HEK293 (cell line): ENCODE results near the gene SLC6A6.
A peak's percentile ranks its signal among the peaks of the same experiment; 100 is the strongest.

Experiments
- CTCF ChIP-seq: fragments of 450-650 bp; formaldehyde crosslinking; IDR thresholded peaks from 2 replicates; pipeline ENCODE4 v1.5.1; 2016; ENCODE audit warnings: missing biosample characterization, missing genetic modification characterization
- PBX3 ChIP-seq: sonication (generic); formaldehyde crosslinking; IDR thresholded peaks from 2 replicates; pipeline ENCODE4 v1.8.1; 2022; ENCODE audit warnings: mild to moderate bottlenecking, moderate library complexity, missing genetic modification reagents
- SCRT2 ChIP-seq: fragments of 450-650 bp; formaldehyde crosslinking; IDR thresholded peaks from 2 replicates; pipeline ENCODE4 v1.5.1; 2016; ENCODE audit warnings: missing biosample characterization, missing genetic modification characterization
- ZNF560 ChIP-seq: fragments of 450-650 bp; formaldehyde crosslinking; IDR thresholded peaks from 2 replicates; pipeline ENCODE4 v1.5.1; 2017; ENCODE audit warnings: missing biosample characterization, missing genetic modification characterization, borderline replicate concordance
- ZSCAN16 ChIP-seq: fragments of 450-650 bp; formaldehyde crosslinking; IDR thresholded peaks from 2 replicates; pipeline ENCODE4 v1.5.1; 2016; ENCODE audit warnings: missing biosample characterization, missing genetic modification characterization
- TF ChIP-seq, protein P1 (sequence below): fragments of 450-650 bp; formaldehyde crosslinking; IDR thresholded peaks from 2 replicates; pipeline ENCODE4 v1.5.1; 2016; ENCODE audit warnings: missing biosample characterization, missing genetic modification characterization, low read depth
- TF ChIP-seq, protein P2 (sequence below): fragments of 450-650 bp; formaldehyde crosslinking; IDR thresholded peaks from 2 replicates; pipeline ENCODE4 v1.5.1; 2017; ENCODE audit warnings: missing biosample characterization, mild to moderate bottlenecking, missing genetic modification characterization, moderate library complexity

DNA sequence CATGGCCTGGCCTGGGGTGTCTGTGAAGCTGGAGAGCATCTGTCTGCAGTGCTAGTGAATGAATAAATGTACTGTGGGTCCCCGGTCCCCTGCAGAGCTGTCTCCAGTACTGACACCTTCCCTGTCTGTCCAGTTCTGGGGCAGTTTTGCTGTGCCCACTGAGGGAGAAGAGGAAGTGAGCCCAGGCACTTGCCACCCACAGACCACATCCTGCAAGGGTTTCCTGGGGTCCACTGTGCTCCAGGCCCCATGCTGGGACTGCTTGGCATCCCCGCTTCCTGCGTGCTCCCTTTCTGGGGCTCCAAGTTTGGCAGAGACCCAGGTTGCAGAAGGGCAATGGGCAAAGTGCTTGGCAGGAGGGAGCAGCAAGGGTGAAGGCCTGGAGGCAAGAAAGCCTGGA, 4.9 kb upstream of the SLC6A6 start:
- TF ChIP-seq SCRT2 (tag by site-specific recombination) (peak; percentile 50; the same call in 1 of the 2 replicates), ZSCAN16 (tag by site-specific recombination) (no peak), CTCF (tag by site-specific recombination) (no peak), PBX3 (no peak), ZNF560 (no peak)
- TF ChIP-seq, protein P1, sequence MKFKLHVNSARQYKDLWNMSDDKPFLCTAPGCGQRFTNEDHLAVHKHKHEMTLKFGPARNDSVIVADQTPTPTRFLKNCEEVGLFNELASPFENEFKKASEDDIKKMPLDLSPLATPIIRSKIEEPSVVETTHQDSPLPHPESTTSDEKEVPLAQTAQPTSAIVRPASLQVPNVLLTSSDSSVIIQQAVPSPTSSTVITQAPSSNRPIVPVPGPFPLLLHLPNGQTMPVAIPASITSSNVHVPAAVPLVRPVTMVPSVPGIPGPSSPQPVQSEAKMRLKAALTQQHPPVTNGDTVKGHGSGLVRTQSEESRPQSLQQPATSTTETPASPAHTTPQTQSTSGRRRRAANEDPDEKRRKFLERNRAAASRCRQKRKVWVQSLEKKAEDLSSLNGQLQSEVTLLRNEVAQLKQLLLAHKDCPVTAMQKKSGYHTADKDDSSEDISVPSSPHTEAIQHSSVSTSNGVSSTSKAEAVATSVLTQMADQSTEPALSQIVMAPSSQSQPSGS (tag by site-specific recombination), result no peak
- TF ChIP-seq, protein P2, sequence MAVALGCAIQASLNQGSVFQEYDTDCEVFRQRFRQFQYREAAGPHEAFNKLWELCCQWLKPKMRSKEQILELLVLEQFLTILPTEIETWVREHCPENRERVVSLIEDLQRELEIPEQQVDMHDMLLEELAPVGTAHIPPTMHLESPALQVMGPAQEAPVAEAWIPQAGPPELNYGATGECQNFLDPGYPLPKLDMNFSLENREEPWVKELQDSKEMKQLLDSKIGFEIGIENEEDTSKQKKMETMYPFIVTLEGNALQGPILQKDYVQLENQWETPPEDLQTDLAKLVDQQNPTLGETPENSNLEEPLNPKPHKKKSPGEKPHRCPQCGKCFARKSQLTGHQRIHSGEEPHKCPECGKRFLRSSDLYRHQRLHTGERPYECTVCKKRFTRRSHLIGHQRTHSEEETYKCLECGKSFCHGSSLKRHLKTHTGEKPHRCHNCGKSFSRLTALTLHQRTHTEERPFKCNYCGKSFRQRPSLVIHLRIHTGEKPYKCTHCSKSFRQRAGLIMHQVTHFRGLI (tag by site-specific recombination), result no peak
